ENCODE results near the gene ILDR2.

The ILDR2 gene

DNA sequence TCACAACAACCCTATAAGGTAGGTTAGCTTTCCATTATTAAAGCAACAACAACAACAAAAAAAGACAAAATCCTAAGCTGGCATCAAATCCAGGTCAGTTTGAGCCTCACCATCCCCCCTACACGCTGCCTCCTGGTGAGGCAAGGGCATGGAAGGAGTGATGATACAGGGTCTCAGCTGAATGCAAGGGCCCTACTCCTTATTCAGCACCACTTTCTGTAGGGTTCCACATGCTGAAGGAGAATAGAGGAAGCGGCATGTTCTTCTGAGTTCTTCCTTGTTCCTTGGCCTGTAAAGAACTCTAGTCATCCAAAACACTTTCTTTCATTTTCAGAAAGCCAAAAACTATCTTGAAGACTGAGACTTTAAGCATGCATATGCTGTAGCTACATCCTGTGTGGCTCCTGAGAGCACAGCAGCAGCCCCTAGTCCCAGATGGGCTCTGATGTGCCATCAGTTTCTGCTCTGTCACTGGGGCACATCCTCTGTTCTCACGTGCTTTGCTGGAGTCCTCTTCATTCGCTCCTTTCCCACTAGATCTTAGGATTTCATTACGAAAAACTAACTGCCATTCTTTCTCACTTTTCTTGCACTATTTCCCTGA lies 6.2 kb downstream of the ILDR2 start:
- no peak for DNase-seq

GRCh38 chr1:166960858-166961474 lies 14.4 kb downstream of the ILDR2 start:
- no peak for DNase-seq

GRCh38 chr1:166956872-166957271 lies 18.5 kb downstream of the ILDR2 start:
- no peak for DNase-seq

GRCh38 chr1:166956057-166956850 lies 19.1 kb downstream of the ILDR2 start:
- DNase-seq: no peak

- DNase-seq: no peak
Measured at GRCh38 chr1:166953491-166953890, 21.8 kb downstream of the ILDR2 start.

GRCh38 chr1:166952002-166952746 lies 23.2 kb downstream of the ILDR2 start:
- DNase-seq: no peak

- DNase-seq: no peak
Measured at GRCh38 chr1:166951050-166951449, 24.3 kb downstream of the ILDR2 start.

GRCh38 chr1:166950156-166950555 lies 25.2 kb downstream of the ILDR2 start:
- no peak for DNase-seq

- no peak for DNase-seq
Measured at GRCh38 chr1:166948856-166949350, 26.4 kb downstream of the ILDR2 start.

DNA sequence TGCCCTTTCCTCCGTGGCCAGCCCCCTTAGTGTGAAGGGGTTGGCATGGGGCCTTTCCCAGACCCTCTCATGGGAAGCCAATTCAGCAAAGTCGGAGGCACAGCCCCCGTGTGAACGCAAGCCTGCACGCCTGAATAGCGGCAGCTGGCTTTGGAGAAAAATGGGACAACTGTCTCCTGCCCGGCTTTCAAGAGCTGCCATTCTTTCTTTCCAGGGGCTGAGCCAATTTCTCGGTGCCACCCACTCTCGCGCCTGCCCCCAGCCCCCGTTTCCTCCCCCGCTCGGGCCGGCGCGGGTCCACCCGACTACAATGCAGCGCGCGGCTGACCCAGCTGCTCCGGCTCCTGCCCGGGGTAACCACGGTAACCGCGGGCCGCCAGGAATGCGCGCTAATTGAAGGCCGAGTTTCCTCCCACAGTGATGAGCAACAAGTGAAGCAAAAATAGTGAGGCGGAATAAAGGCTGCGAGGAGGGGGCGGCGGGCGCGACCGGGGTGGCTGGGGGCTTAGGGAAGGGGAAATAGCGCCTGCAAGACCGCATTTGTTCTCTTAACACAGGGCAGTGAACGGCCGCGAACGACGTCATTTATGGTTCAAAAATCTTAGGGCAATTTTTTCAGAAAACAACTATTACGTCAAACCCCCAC lies 27.8 kb downstream of the ILDR2 start:
- no peak for DNase-seq

DNA sequence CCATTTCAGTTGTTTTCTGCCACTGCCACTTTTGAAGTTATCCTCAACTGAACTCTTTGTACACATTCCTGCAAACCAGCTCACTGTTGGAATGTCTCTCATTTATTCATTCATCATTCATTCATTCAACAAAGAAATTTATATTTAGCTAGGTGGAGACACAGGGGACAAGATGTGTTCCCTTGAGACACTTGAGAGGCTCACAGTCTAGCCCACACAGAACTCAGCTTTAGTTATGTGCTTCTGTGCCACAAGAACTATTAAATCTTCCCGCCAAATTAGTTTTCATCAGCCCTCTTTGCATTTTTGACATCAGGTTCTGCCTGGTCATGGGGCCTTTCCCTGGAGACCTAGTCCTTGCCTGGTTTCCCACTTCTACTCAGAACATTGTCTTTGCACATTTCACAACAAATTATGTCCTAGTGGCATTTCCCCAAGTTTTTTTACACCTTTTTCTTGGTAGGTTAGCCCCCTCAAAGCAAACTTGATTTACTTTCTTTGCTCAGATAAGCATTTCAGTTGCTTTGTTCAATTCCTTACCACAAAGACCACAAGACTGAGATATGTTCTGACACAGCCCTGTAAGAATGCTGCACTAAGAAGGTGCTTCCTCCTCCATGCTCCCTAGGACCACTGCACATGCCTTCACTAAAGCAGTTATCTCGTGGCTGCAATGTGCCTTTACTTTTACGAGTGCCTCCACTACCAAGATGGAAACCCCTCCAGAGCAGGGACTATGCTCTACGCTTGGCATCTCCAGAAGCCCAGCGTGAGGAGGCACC lies 31.0 kb downstream of the ILDR2 start:
- no peak for DNase-seq

GRCh38 chr1:166939741-166940375 lies 35.5 kb downstream of the ILDR2 start:
- no peak for DNase-seq

GRCh38 chr1:166937962-166938361 lies 37.4 kb downstream of the ILDR2 start:
- DNase-seq: no peak

DNA sequence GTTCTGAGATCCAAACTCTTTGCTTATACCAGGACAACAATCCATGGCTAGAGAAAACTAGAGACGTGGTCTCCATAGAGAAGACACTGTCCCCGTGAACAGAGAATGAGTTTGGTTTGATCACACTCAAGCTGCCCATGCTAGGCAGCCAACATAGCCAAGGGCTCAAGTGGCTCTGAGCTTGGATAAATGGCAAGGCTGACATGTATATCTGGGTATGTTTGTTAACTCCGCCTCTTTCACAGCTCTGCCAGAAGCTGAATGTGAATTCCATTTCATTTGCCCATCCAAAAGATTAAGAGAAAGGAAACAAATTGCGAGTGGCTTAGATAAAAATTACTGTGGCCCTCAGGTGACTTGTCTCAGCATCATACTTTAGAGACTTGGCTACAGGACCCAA lies 38.0 kb downstream of the ILDR2 start:
- DNase-seq: no peak

DNA sequence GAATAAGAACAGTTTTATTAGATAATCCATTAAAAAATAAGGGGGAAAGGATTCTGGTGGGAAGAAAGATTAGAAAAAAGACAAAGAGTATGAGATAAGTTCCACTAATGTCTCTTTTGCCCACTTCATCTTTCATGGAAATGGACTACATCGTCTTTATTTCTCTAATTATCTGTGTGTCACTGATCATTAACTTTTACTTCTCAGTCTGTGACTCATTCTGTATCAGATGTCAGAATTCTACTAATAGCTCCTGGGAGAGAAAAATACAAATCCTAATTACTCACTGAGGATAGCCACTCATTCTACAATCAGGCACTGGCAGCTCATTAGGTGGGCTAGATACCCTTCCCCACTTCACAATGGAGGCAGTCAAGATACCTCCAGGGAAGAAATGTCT lies 41.7 kb downstream of the ILDR2 start:
- DNase-seq: no peak

GRCh38 chr1:166933140-166933539 lies 42.2 kb downstream of the ILDR2 start:
- no peak for DNase-seq

GRCh38 chr1:166929911-166930310 lies 45.4 kb downstream of the ILDR2 start:
- no peak for DNase-seq

DNA sequence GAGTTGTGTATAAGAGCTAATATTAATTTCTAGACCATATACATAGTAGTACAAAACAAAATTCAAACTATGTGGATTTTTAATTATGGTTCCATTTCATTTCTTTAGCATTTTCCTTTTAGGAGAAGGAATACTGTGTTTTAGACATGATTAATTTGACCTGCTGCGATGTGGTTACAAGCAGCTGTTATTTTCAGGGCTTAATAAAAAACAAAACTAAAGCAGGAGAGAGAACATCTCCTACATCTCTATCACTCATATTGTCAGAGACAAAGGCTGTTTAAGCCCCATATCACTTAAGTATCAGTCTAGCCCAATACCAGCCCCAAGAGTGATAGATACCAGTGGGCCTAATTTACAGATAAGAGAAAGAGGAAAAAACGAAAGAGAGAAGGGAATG lies 47.6 kb downstream of the ILDR2 start:
- no peak for DNase-seq

- no peak for DNase-seq
Measured at GRCh38 chr1:166925810-166926478, 49.4 kb downstream of the ILDR2 start.

DNA sequence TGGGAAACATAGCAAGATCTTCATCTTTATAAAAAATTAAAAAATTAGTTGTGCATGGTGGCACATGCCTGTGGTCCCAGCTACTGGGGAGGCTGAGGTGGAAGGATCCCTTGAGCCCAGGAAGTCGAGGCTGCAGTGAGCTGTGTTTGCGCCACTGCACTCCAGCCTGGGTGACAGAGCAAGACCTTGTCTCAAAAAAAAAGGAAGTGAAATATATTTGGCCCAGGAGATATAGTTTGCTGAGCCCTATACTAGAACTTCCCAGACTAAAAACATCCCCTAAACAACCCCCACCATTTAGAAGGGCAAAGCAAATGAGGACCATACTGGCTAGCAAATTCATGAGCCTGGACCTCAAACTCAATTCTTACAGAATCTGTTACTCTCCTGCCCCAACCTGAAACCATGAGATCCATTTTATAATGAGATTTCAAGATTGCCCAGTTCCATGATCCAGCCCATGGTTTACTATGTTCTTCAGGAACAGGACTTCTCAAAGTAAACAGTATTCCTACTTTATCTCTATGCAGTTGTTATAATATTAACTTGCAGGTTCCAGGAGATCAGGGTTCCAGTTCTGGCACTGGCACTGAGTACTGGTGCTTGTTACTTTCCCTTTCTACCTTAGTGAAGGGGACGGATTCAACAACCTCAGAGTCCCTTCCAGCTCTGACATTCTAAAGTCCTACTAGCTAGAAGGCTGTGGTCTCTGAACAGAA lies 50.4 kb downstream of the ILDR2 start:
- peak; percentile 14 to 22 for DNase-seq

Data from AML-193 (cell line).